Measurements from ENCODE around the gene SCNN1A. TPM values are rescaled to one million over a fixed set of nuclear protein-coding genes. Genes with fewer than 3 reads are reported as not detected.
"Not testable (repeated sequence)": the region's sequence is repeated elsewhere in the genome, so short reads cannot be mapped to it uniquely, and the experiment has no call there.

Gene SCNN1A
- total RNA-seq, 1 donor, result 0.36 TPM

DNA sequence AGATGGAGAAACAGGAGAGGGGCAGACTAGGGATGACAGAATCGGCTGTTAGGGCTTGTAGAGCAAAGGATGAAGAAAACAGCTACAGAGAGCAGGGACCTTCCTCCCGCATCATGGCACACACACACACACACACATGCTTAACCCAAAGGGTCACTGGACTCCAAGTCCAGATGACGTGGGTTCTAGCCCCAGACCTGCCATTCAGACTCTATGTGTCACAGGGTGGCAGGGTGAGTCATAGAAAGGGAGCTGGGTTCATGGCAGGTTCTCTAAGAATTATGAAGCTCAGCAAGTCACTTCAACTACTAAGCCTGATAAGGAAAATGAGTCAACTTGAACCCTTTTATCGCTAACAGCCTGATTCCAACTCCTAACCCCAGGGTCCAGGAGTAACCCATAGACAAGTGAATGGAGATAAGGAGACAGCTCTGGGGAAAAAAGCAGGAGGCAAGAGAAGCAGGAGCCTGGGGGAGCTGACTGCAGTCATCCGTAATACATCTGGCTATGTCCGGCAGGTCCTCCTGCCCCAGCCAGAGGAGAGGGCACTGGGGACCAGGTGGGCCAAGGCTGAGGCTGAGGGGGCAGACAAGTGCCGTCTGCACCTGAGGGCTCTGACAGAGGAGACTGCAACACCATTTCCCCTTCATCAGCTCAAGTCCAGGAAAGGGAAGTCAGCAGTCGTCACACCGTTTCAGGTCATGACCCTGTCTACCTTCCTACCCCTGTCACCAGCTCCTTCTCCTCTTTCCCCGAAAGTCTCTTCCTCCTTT lies 29.9 kb downstream of the SCNN1A start:
- Histone ChIP-seq H4K20me1 (ENCODE audit: insufficient read depth, low read length) (peaks cover 7% of the 10 kb centered on the region), H3K4me1 (ENCODE audit: insufficient read depth, low read length) (peaks cover 38% of the 10 kb centered on the region), H3K27me3 (ENCODE audit: insufficient read depth, low read length) (no peaks in the 10 kb centered on the region), H2AFZ (ENCODE audit: low read length) (no peak overlapping the region), H3K4me2 (ENCODE audit: insufficient read depth, low read length) (peak overlapping the region; percentile 52), H3K9me3 (ENCODE audit: low read depth, low read length) (no peaks in the 10 kb centered on the region), H3K79me2 (ENCODE audit: insufficient read depth, low read length) (peaks cover 24% of the 10 kb centered on the region), H3K27ac (ENCODE audit: low read depth, low read length) (peak overlapping the region; percentile 76), H3K4me3 (ENCODE audit: insufficient read depth, low read length) (no peak overlapping the region), H3K36me3 (ENCODE audit: insufficient read depth, low read length) (no peaks in the 10 kb centered on the region)
- TF ChIP-seq, protein P1, sequence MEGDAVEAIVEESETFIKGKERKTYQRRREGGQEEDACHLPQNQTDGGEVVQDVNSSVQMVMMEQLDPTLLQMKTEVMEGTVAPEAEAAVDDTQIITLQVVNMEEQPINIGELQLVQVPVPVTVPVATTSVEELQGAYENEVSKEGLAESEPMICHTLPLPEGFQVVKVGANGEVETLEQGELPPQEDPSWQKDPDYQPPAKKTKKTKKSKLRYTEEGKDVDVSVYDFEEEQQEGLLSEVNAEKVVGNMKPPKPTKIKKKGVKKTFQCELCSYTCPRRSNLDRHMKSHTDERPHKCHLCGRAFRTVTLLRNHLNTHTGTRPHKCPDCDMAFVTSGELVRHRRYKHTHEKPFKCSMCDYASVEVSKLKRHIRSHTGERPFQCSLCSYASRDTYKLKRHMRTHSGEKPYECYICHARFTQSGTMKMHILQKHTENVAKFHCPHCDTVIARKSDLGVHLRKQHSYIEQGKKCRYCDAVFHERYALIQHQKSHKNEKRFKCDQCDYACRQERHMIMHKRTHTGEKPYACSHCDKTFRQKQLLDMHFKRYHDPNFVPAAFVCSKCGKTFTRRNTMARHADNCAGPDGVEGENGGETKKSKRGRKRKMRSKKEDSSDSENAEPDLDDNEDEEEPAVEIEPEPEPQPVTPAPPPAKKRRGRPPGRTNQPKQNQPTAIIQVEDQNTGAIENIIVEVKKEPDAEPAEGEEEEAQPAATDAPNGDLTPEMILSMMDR (IDR thresholded peaks at IDR 0.05; ENCODE audit: extremely low read depth, low read depth, low read length), result no peak
- peak; percentile 97 for DNase-seq (ENCODE audit: insufficient read length, low spot score, missing footprints)

DNA sequence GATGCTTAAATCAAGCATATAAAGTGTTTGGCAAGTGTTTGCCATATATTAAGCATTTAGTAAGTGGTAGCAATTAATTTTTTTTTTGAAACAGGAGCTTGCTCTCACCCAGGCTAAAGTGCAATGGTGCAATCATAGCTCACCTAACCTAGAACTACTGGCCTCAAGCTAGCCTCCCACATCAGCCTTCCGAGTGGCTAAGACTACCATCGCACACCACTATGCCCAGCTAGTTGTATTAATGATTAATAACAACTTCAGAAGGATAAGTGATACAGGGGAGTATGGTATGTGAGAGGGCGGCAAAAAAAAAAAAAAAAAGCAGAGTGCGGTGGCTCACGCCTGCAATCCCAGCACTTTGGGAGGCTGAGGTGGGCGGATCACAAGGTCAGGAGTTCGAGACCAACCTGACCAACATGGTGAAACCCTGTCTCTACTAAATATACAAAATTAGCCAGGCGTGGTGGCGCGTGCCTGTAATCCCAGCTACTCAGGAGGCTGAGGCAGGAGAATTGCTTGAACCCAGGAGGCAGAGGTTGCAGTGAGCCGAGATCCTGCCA lies 31.2 kb downstream of the SCNN1A start:
- peaks cover 37% of the 10 kb centered on the region for H3K79me2 ChIP-seq (ENCODE audit: insufficient read depth, low read length)
- H3K27ac ChIP-seq (ENCODE audit: low read depth, low read length); DNase-seq (ENCODE audit: insufficient read length, low spot score, missing footprints); H3K4me3 ChIP-seq (ENCODE audit: insufficient read depth, low read length); H3K36me3 ChIP-seq (ENCODE audit: insufficient read depth, low read length); H3K4me2 ChIP-seq (ENCODE audit: insufficient read depth, low read length); H3K9me3 ChIP-seq (ENCODE audit: low read depth, low read length); H3K27me3 ChIP-seq (ENCODE audit: insufficient read depth, low read length): not testable (repeated sequence)
- H3K4me1 ChIP-seq (ENCODE audit: insufficient read depth, low read length), result peaks cover 48% of the 10 kb centered on the region
- H2AFZ ChIP-seq (ENCODE audit: low read length), result peak overlapping the region; percentile 83
- peaks cover 20% of the 10 kb centered on the region for H4K20me1 ChIP-seq (ENCODE audit: insufficient read depth, low read length)

DNA sequence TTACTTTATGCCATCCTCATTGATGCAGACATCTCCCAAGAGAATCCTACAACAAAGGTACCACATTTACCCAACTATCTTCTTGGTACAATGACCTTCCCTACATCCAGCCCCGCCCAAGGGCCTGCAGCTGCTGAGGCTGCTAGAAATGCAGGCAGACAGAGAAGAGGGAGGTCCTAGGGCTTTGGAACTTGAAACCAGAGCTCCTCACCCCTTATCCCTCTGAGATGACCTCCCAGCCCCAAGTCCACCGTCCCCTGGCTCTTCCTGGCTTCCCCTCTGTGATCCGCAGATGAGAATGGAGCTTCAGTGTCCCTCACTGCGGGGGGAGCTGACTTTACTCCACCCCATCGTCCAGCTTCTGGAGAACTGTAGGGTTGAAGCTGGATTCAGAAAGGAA lies 31.8 kb downstream of the SCNN1A start:
- no peaks in the 10 kb centered on the region for H3K27me3 ChIP-seq (ENCODE audit: insufficient read depth, low read length)
- H3K4me1 ChIP-seq (ENCODE audit: insufficient read depth, low read length), result peaks cover 54% of the 10 kb centered on the region
- TF ChIP-seq, protein P1 (IDR thresholded peaks at IDR 0.05; ENCODE audit: extremely low read depth, low read depth, low read length), result no peak
- H4K20me1 ChIP-seq (ENCODE audit: insufficient read depth, low read length), result peaks cover 26% of the 10 kb centered on the region
- no peak for DNase-seq (ENCODE audit: insufficient read length, low spot score, missing footprints)
- H3K9me3 ChIP-seq (ENCODE audit: low read depth, low read length), result no peaks in the 10 kb centered on the region
- peak overlapping the region; percentile 83 for H2AFZ ChIP-seq (ENCODE audit: low read length)
- H3K27ac ChIP-seq (ENCODE audit: low read depth, low read length), result no peak overlapping the region
- no peak overlapping the region for H3K4me3 ChIP-seq (ENCODE audit: insufficient read depth, low read length)
- H3K4me2 ChIP-seq (ENCODE audit: insufficient read depth, low read length), result no peak overlapping the region
- H3K79me2 ChIP-seq (ENCODE audit: insufficient read depth, low read length), result peaks cover 44% of the 10 kb centered on the region
- peaks cover 5% of the 10 kb centered on the region for H3K36me3 ChIP-seq (ENCODE audit: insufficient read depth, low read length)

DNA sequence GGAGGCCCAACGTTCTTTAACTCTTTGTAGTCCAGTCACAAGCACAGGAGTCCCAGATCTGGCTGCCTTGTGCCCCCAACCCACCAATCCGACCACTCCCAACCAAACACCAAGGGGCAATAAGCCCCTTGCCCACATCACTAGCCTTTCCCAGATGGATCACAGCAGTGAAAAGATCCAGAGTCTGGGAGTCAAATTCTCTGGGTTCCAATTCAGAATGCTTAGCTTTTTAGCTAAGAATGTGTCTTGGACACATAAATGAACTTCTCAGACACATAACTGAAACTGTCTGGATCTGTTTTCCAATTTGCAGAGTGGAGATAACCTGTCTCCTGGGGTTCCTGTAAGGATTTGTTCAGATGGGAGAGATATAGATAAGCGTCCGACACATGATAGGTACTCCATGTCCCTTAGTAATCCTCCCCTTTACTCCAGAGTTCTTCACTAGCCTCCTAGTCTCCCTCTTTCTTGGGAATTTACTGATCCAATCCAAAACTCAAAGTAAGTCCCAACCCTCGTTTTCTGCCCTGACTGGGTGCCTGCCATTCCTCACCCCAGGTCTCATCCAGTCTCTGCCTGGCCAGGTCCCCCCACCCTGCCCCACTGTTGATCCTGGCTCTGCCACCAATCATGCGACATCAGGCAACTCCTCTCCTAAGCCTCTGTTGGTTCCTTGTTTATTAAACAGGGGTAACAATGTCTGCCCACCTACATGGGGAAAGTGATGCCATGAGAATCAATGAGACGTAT lies 33.0 kb downstream of the SCNN1A start:
- H3K36me3 ChIP-seq (ENCODE audit: insufficient read depth, low read length), result peaks cover 5% of the 10 kb centered on the region
- peak overlapping the region; percentile 99 for H3K27ac ChIP-seq (ENCODE audit: low read depth, low read length)
- peak overlapping the region; percentile 62 for H2AFZ ChIP-seq (ENCODE audit: low read length)
- TF ChIP-seq, protein P1 (IDR thresholded peaks at IDR 0.05; ENCODE audit: extremely low read depth, low read depth, low read length), result no peak
- H3K4me1 ChIP-seq (ENCODE audit: insufficient read depth, low read length), result peaks cover 62% of the 10 kb centered on the region
- H3K4me3 ChIP-seq (ENCODE audit: insufficient read depth, low read length), result peak overlapping the region; percentile 94
- DNase-seq (ENCODE audit: insufficient read length, low spot score, missing footprints), result peak; percentile 47
- peak overlapping the region; percentile 96 for H3K4me2 ChIP-seq (ENCODE audit: insufficient read depth, low read length)
- peaks cover 56% of the 10 kb centered on the region for H3K79me2 ChIP-seq (ENCODE audit: insufficient read depth, low read length)
- no peaks in the 10 kb centered on the region for H3K9me3 ChIP-seq (ENCODE audit: low read depth, low read length)
- no peaks in the 10 kb centered on the region for H3K27me3 ChIP-seq (ENCODE audit: insufficient read depth, low read length)
- peaks cover 32% of the 10 kb centered on the region for H4K20me1 ChIP-seq (ENCODE audit: insufficient read depth, low read length)

Data from osteoblast (primary cell).